ENCODE measurements around the gene BLACAT1. TPM values are rescaled to one million over a fixed set of nuclear protein-coding genes. Genes with fewer than 3 reads are reported as not detected.

Gene BLACAT1
- total and polyA plus RNA-seq, 2 of the 4 experiments (the other 2 are of a cell fraction) = under 0.01 to 0.05 TPM

- H4K8ac ChIP-seq (ENCODE audit: low read depth in 2 of 2, low read length in 2 of 2) = no peak overlapping the region
These were observed 45.1 kb downstream of the BLACAT1 start for GRCh38 chr1:205410581-205411298.

More at GRCh38 chr1:205410581-205411298, 45.1 kb downstream of the BLACAT1 start:
- ChIA-PET POLR2A (ENCODE audit: unreplicated experiment) (no interaction called here), CTCF (no interaction called here)
- Histone ChIP-seq H3K18ac (ENCODE audit: low read depth, low read length) (no peak overlapping the region), H2AFZ (replicated peaks; ENCODE audit: low read length, poor library complexity) (no peak overlapping the region), H3K56ac (ENCODE audit: extremely low read depth, insufficient read depth, low read length) (no peak overlapping the region), H4K5ac (ENCODE audit: low read depth, low read length) (no peak overlapping the region), H2AK9ac (replicated peaks; ENCODE audit: low read depth, low read length, poor library complexity) (no peak overlapping the region), H3K9me1 (ENCODE audit: insufficient read depth, low read length) (no peaks in the 10 kb centered on the region), H3K27ac (ENCODE audit: insufficient read depth, low read length) (no peak overlapping the region), H3K4ac (ENCODE audit: low read depth, low read length) (no peak overlapping the region), H3K23ac (ENCODE audit: low read depth, low read length) (no peak overlapping the region), H2BK5ac (ENCODE audit: low read depth, low read length, poor library complexity, severe bottlenecking) (no peak overlapping the region), H3K9me3 (ENCODE audit: control insufficient read depth, insufficient read depth, low read length) (no peaks in the 10 kb centered on the region), H3K27me3 (ENCODE audit: control insufficient read depth, insufficient read depth, low read length) (peaks cover 24% of the 10 kb centered on the region), H2AK5ac (ENCODE audit: low read depth, low read length) (no peak overlapping the region), H3K14ac (replicated peaks; ENCODE audit: low read depth, low read length) (no peak overlapping the region), H4K91ac (ENCODE audit: insufficient read depth, low read depth, low read length) (no peak overlapping the region), H3K4me3 (ENCODE audit: insufficient read depth, low read depth, low read length) (no peak overlapping the region), H3K79me1 (ENCODE audit: low read depth in 1 of 2, low read length in 2 of 2) (no peaks in the 10 kb centered on the region), H3K4me1 (ENCODE audit: control insufficient read depth, insufficient read depth, low read length) (no peaks in the 10 kb centered on the region), H3K36me3 (ENCODE audit: control insufficient read depth, insufficient read depth, low read length) (no peaks in the 10 kb centered on the region), H3K4me2 (ENCODE audit: low read depth, low read length) (no peak overlapping the region), H2BK120ac (ENCODE audit: low read depth, low read length) (no peak overlapping the region), H4K20me1 (ENCODE audit: insufficient read depth, low read length) (no peaks in the 10 kb centered on the region), H3K9ac (ENCODE audit: low read depth, low read length) (no peak overlapping the region), H2BK20ac (ENCODE audit: low read depth, low read length) (no peak overlapping the region), H2BK15ac (ENCODE audit: low read depth, low read length) (no peak overlapping the region)
- intact Hi-C loops (cut with micrococcal nuclease) (no loop called here), dilution Hi-C loops (cut with HindIII; ENCODE audit: low sequenced_read_pairs, unreplicated experiment) (no loop called here), in situ Hi-C loops (cut with MboI; ENCODE audit: low sequenced_read_pairs) (no loop called here)
- ATAC-seq (ENCODE audit: low read depth) (no peak), DNase-seq (no peak)
- no TSS peak for BruUV-seq (replicated peaks)
- WGBS, 2 experiments (ENCODE audit: extremely low coverage in 2 of 2, insufficient read length in 1 of 2) = 44% methylated on average over 3 of the region's 5 CpGs; no CpG with 5 or more reads in 1 of the 2 experiments
- TF ChIP-seq CEBPB (IDR thresholded peaks at IDR 0.05; ENCODE audit: low read depth, low read length) = no peak
- TF ChIP-seq FOS (IDR thresholded peaks at IDR 0.05; ENCODE audit: low read depth, low read length) = no peak
- no peak for TF ChIP-seq USF2 (IDR thresholded peaks at IDR 0.05; ENCODE audit: low read depth, low read length)
- no peak for TF ChIP-seq SMC3 (IDR thresholded peaks at IDR 0.05; ENCODE audit: low read depth, low read length)
- no peak for TF ChIP-seq RFX5 (IDR thresholded peaks at IDR 0.05; ENCODE audit: low read depth, low read length)
- TF ChIP-seq POLR2A (IDR thresholded peaks at IDR 0.05; ENCODE audit: low read depth, low read length) = no peak
- no peak for TF ChIP-seq MAZ (IDR thresholded peaks at IDR 0.05; ENCODE audit: borderline replicate concordance, low read depth, low read length)
- no peak for TF ChIP-seq RAD21 (IDR thresholded peaks at IDR 0.05; ENCODE audit: low read length)
- TF ChIP-seq CTCF (conservative IDR thresholded peaks at IDR 0.05; ENCODE audit: low read depth, low read length) = no peak
- TF ChIP-seq MXI1 (IDR thresholded peaks at IDR 0.05; ENCODE audit: borderline replicate concordance, low read depth, low read length) = no peak

All from IMR-90 (cell line).